ENCODE data around the gene KIF6. TPM values are rescaled to one million over a fixed set of nuclear protein-coding genes. Genes with fewer than 3 reads are reported as not detected.

Gene KIF6
- total and polyA plus RNA-seq, 2 of the 8 experiments (the other 6 are each of a cell fraction or from before 2014, with no cell fraction given): 0.53 to 0.65 TPM

GRCh38 chr6:39367700-39368099 is 357.5 kb downstream of the KIF6 start:
- H2BK20ac ChIP-seq (ENCODE audit: low read length): no peak overlapping the region
- H2BK12ac ChIP-seq (ENCODE audit: low read depth, low read length): no peak overlapping the region
- H3K23me2 ChIP-seq (ENCODE audit: low read depth, low read length): peaks cover 2% of the 10 kb centered on the region; the same call in 1 of the 2 replicates
- H4K8ac ChIP-seq (ENCODE audit: extremely low read depth, insufficient read depth, low read length): no peak overlapping the region
- H3K56ac ChIP-seq (replicated peaks; ENCODE audit: insufficient read length, low read depth, low read length): no peak overlapping the region
- no peaks in the 10 kb centered on the region for H4K20me1 ChIP-seq (replicated peaks in 1 of 2; ENCODE audit: control insufficient read depth in 1 of 2, insufficient read depth in 2 of 2, low read length in 2 of 2)
- no peak overlapping the region for H4K91ac ChIP-seq (replicated peaks; ENCODE audit: insufficient read length, low read length)
- DNase-seq (ENCODE audit: low read depth in 1 of 2, low spot score in 2 of 2) (no peak), FAIRE-seq (no peak)
- H2AFZ ChIP-seq (ENCODE audit: low read length): no peak overlapping the region
- ChIA-PET CTCF (ENCODE audit: partially characterized antibody) (interaction anchor here (1.1 to 2.9 kb wide), 5 partner anchors 9 to 500 kb away, joined by 3 to 9 read pairs (median 8); no protein-coding TSS in a partner anchor), POLR2A (ENCODE audit: partially characterized antibody) (no interaction called here)
- H3K4me1 ChIP-seq (replicated peaks in 1 of 4; ENCODE audit: control insufficient read depth in 3 of 4, insufficient read depth in 4 of 4, low read length in 3 of 4): no peaks in the 10 kb centered on the region; a peak in 2 of 7 replicates
- H2AK5ac ChIP-seq (ENCODE audit: low read depth, low read length): no peak overlapping the region
- TF ChIP-seq BACH1 (IDR thresholded peaks at IDR 0.05; ENCODE audit: low read length) (no peak), GABPA (IDR thresholded peaks at IDR 0.05; ENCODE audit: borderline replicate concordance, insufficient read depth, low read length) (no peak), ATF3 (IDR thresholded peaks at IDR 0.05; ENCODE audit: insufficient read depth, low read depth, low read length) (no peak), ASH2L (IDR thresholded peaks at IDR 0.05; ENCODE audit: low read length) (no peak), HDAC6 (IDR thresholded peaks at IDR 0.05; ENCODE audit: low read depth, low read length) (no peak), POU5F1 (IDR thresholded peaks at IDR 0.05; ENCODE audit: low read depth, low read length) (no peak), YY1 (IDR thresholded peaks at IDR 0.05; ENCODE audit: low read depth, low read length) (no peak)
- H3K18ac ChIP-seq (ENCODE audit: extremely low read depth, low read length): no peak overlapping the region
- H4K5ac ChIP-seq (ENCODE audit: insufficient read length, low read depth, low read length): no peak overlapping the region
- H3K27ac ChIP-seq (ENCODE audit: low read depth, low read length): no peak overlapping the region
- peaks cover 0 to 3% of the 10 kb centered on the region in 2 experiments; a peak in 1 of 4 replicates for H3K9me3 ChIP-seq (ENCODE audit: insufficient read depth in 2 of 2, low read depth in 1 of 2, low read length in 1 of 2)
- WGBS, 2 experiments (ENCODE audit: extremely low coverage in 1 of 2, insufficient coverage in 1 of 2, insufficient read length in 1 of 2, insufficient replicate concordance in 2 of 2, low coverage in 1 of 2, low lambda C conversion rate in 2 of 2, missing lambda C conversion rate in 1 of 2): 89% methylated on average over 3 of the region's 3 CpGs; no CpG with 5 or more reads in 1 of the 2 experiments
- H2BK15ac ChIP-seq (ENCODE audit: low read length): no peak overlapping the region
- no peak overlapping the region for H3K14ac ChIP-seq (ENCODE audit: insufficient read length)
- H3K4me3 ChIP-seq (ENCODE audit: extremely low read depth in 1 of 4, insufficient read depth in 2 of 4, low read depth in 3 of 4, low read length in 4 of 4): no peak overlapping the region
- no peaks in the 10 kb centered on the region; a peak in 2 of 7 replicates for H3K27me3 ChIP-seq (replicated peaks in 1 of 4; ENCODE audit: control insufficient read depth in 3 of 4, extremely low read depth in 1 of 4, insufficient read depth in 3 of 4, low read length in 3 of 4)
- H3K23ac ChIP-seq (ENCODE audit: insufficient read length): no peak overlapping the region
- no peak overlapping the region for H2BK120ac ChIP-seq (replicated peaks; ENCODE audit: low read depth, low read length)
- H3K4ac ChIP-seq (replicated peaks; ENCODE audit: insufficient read length, low read depth, low read length): no peak overlapping the region
- H3K9ac ChIP-seq (replicated peaks in 1 of 4; ENCODE audit: extremely low read depth in 1 of 4, low read depth in 3 of 4, low read length in 3 of 4): no peak overlapping the region
- H3K36me3 ChIP-seq (ENCODE audit: control insufficient read depth in 2 of 4, insufficient read depth in 4 of 4, low read length in 3 of 4): no peaks in the 10 kb centered on the region
- no peak overlapping the region for H3K4me2 ChIP-seq (ENCODE audit: insufficient read depth in 1 of 2, low read depth in 2 of 2, low read length in 2 of 2)
- no peaks in the 10 kb centered on the region for H3K79me1 ChIP-seq (ENCODE audit: low read depth, low read length)
- no peaks in the 10 kb centered on the region for H3K79me2 ChIP-seq (ENCODE audit: control insufficient read depth in 1 of 2, insufficient read depth in 2 of 2, low read length in 2 of 2)
- H2BK5ac ChIP-seq (ENCODE audit: low read depth, low read length): no peak overlapping the region

All from H1 (cell line).